Measurements from ENCODE around the gene AKR1E2.

- no peak for TF ChIP-seq POLR2A (IDR thresholded peaks at IDR 0.05)
- TF ChIP-seq CTCF (IDR thresholded peaks at IDR 0.05): no peak
Measured at GRCh38 chr10:4846775-4847174, 20.8 kb downstream of the AKR1E2 start.
